ENCODE data around the gene KCTD19.

DNA sequence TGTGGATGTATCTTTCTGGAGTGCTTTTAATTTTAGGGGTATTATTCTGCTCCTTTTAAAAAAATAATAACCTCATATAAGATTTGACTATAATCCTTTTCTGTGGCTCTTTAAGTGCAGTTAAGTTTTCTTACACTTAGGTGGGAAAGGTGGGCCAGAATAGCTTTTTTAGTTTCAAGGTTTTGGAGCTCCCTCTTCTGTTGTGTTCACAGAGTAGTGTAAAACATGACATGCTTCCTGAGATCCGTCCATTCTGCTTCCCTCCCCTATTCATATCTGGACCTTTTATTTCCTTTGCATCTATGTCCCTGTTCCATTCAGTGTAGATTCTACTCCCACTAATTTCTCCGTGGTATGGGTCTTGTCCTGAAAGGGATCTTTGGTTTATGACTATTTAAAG is 12.9 kb upstream of the KCTD19 start:
- TF ChIP-seq, protein P1, sequence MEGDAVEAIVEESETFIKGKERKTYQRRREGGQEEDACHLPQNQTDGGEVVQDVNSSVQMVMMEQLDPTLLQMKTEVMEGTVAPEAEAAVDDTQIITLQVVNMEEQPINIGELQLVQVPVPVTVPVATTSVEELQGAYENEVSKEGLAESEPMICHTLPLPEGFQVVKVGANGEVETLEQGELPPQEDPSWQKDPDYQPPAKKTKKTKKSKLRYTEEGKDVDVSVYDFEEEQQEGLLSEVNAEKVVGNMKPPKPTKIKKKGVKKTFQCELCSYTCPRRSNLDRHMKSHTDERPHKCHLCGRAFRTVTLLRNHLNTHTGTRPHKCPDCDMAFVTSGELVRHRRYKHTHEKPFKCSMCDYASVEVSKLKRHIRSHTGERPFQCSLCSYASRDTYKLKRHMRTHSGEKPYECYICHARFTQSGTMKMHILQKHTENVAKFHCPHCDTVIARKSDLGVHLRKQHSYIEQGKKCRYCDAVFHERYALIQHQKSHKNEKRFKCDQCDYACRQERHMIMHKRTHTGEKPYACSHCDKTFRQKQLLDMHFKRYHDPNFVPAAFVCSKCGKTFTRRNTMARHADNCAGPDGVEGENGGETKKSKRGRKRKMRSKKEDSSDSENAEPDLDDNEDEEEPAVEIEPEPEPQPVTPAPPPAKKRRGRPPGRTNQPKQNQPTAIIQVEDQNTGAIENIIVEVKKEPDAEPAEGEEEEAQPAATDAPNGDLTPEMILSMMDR (conservative IDR thresholded peaks at IDR 0.05; ENCODE audit: low read depth, low read length) = peak; percentile 26; the same call in 1 of the 2 replicates
- TF ChIP-seq EZH2 (IDR thresholded peaks at IDR 0.05; ENCODE audit: borderline replicate concordance, low read depth, low read length, poor library complexity, severe bottlenecking) = no peak
